ENCODE data around the gene HTR2A.
"Not testable (repeated sequence)": the region's sequence is repeated elsewhere in the genome, so short reads cannot be mapped to it uniquely, and the experiment has no call there.

The HTR2A gene

GRCh38 chr13:46810440-46810839, 86.4 kb downstream of the HTR2A start:
- DNase-seq (ENCODE audit: low read depth, low spot score) = no peak

- DNase-seq (ENCODE audit: low read depth, low spot score) = not testable (repeated sequence)
Observed at GRCh38 chr13:46804921-46805320, 91.9 kb downstream of the HTR2A start.

- no peak for DNase-seq (ENCODE audit: low read depth, low spot score)
Observed at GRCh38 chr13:46804391-46804815, 92.5 kb downstream of the HTR2A start.

GRCh38 chr13:46803586-46803985, 93.3 kb downstream of the HTR2A start:
- no peak for DNase-seq (ENCODE audit: low read depth, low spot score)

- no peak for DNase-seq (ENCODE audit: low read depth, low spot score)
Observed at GRCh38 chr13:46801858-46802257, 95.0 kb downstream of the HTR2A start.

GRCh38 chr13:46799139-46799538, 97.7 kb downstream of the HTR2A start:
- DNase-seq (ENCODE audit: low read depth, low spot score) = no peak

GRCh38 chr13:46797501-46798237, 99.2 kb downstream of the HTR2A start:
- no peak for DNase-seq (ENCODE audit: low read depth, low spot score)

- DNase-seq (ENCODE audit: low read depth, low spot score) = peak; percentile 85
Observed at GRCh38 chr13:46796515-46797474, 100.1 kb downstream of the HTR2A start, which contains the start of gene ESD. TSS of gene ESD (minus strand) at chr13:46797161. CDS start at chr13:46791413, 5,748 bp downstream.

- DNase-seq (ENCODE audit: low read depth, low spot score) = no peak
Observed at GRCh38 chr13:46796129-46796514, 100.7 kb downstream of the HTR2A start.

GRCh38 chr13:46795321-46795720, 101.5 kb downstream of the HTR2A start:
- DNase-seq (ENCODE audit: low read depth, low spot score) = no peak

- no peak for DNase-seq (ENCODE audit: low read depth, low spot score)
Observed at GRCh38 chr13:46783504-46783903, 113.3 kb downstream of the HTR2A start.

GRCh38 chr13:46782691-46783090, 114.2 kb downstream of the HTR2A start:
- no peak for DNase-seq (ENCODE audit: low read depth, low spot score)

GRCh38 chr13:46782066-46782465, 114.8 kb downstream of the HTR2A start:
- no peak for DNase-seq (ENCODE audit: low read depth, low spot score)
